NCI-H524 (cell line): ENCODE measurements around the gene SEPHS2.
A peak's percentile ranks its signal among the peaks of the same experiment; 100 is the strongest.
"Not testable (repeated sequence)": the region's sequence is repeated elsewhere in the genome, so short reads cannot be mapped to it uniquely, and the experiment has no call there.

ENCODE experiments used
- DNase-seq, 2 experiments: peaks; one replicate each; lab custom pipeline; 2025; lab: John Stamatoyannopoulos, UW

The SEPHS2 gene

DNA sequence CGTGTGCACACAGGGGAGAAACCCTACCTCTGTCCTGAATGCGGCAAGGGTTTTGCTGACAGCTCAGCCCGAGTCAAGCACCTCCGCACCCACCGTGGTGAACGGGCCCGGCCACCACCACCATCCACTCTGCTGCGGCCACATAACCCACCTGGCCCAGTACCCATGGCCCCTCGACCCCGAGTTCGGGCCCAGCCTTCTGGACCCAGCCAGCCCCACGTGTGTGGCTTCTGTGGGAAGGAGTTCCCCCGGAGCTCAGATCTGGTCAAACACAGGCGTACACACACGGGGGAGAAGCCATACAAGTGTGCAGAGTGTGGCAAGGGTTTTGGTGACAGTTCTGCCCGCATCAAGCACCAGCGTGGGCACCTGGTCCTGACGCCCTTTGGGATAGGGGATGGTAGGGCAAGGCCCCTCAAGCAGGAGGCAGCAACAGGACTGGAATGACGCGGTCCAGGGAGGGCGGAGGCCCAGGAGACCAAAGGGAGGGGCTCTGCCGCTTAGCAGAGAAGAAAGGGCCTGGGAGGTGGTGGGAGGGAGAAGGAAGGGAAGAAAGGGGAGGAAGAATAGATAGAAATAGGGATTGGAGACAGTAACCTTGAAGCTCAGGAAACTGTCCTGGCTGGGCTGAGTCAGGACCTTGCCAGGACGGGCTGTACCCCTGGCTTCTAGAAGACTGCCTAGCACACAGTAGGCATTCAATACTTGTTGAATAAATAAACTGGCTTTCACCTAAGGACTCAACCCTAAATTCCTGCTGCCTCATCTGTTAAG is 46.8 kb downstream of the SEPHS2 start:
- no peak for DNase-seq

GRCh38 chr16:30397776-30398660 is 47.7 kb downstream of the SEPHS2 start:
- no peak for DNase-seq

DNA sequence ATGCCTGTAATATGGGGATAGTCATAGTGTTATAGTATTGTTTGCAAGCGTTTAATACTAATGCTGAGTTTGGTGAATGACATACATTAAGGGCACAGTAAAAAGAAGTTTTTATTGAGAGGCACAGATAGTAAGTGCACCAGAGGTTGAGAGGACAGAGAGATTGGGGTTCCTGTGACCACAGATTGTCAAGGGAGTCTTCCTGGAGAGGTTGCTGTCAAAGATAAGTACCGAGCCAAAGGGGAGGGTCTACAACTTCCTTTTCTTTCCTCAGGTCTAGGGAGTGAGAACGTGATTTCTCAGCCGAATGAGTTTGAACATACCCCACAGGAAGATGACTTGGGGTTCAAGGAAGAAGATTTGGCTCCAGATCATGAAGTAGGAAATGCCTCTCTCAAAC is 48.6 kb downstream of the SEPHS2 start:
- DNase-seq: no peak

DNA sequence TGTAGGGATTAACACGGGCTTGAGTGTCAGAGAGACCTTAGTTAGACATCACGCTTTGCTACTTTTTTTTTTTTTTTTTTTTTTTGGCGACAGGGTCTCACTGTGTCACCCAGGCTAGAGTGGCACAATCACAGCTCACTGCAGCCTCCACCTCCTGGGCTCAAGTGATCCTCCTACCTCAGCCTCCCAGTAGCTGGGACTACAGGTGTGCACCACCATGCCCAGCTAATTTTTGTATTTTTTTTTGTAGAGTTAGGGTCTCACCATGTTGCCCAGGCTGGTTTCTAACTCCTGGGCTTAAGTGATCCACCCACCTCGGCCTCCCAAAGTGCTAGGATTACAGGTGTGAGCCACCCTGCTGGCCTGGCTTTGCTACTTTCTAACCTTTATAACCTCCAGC is 49.0 kb downstream of the SEPHS2 start:
- DNase-seq: not testable (repeated sequence)

- DNase-seq: no peak
These were observed 49.6 kb downstream of the SEPHS2 start for GRCh38 chr16:30395992-30396585.

- DNase-seq: peak; percentile 85 to 94
These were observed 50.3 kb downstream of the SEPHS2 start, which contains the start of gene ZNF48 for GRCh38 chr16:30395155-30395991. Gene ZNF48, plus strand, starts transcription at chr16:30395420. Its CDS starts 375 bp downstream, at chr16:30395795.

GRCh38 chr16:30394592-30395154 is 51.0 kb downstream of the SEPHS2 start:
- DNase-seq: no peak
